GM23338 (cell line): ENCODE measurements around the gene RIPK1.

ENCODE experiments used
- CTCF ChIP-seq, 2 experiments: fragments of 200-600 bp in 1 of 2; sonication (generic) in 1 of 2; conservative IDR thresholded peaks; 2 replicates each; pipeline versions ENCODE4 v1.5.1 to v1.6.1; 2016 to 2017; ENCODE audit warnings: antibody characterized with exemption in 2 of 2, low read depth in 2 of 2, mild to moderate bottlenecking in 2 of 2, moderate library complexity in 1 of 2
- ETS1 ChIP-seq: IDR thresholded peaks from 2 replicates; pipeline ENCODE4 v1.6.1; 2016; ENCODE audit warnings: antibody characterized with exemption
- EZH2 ChIP-seq: fragments of 200-600 bp; sonication (generic); IDR thresholded peaks from one replicate; pipeline ENCODE4 v1.8.0; 2017; ENCODE audit warnings: antibody characterized with exemption, mild to moderate bottlenecking, low read depth; ENCODE audit not compliant: unreplicated experiment
- EZH2phosphoT487 ChIP-seq: fragments of 200-600 bp; sonication (generic); IDR thresholded peaks from one replicate; pipeline ENCODE4 v1.8.1; 2018; ENCODE audit warnings: antibody characterized with exemption; ENCODE audit not compliant: unreplicated experiment
- POLR2AphosphoS5 ChIP-seq: IDR thresholded peaks from 2 replicates; pipeline ENCODE4 v1.6.1; 2016; ENCODE audit warnings: antibody characterized with exemption, low read depth
- REST ChIP-seq: IDR thresholded peaks from one replicate; pipeline ENCODE4 v1.6.1; 2018; ENCODE audit warnings: antibody characterized with exemption; ENCODE audit not compliant: unreplicated experiment
- ZNF331 ChIP-seq: fragments of 250-450 bp; sonication (Bioruptor Pico); IDR thresholded peaks from 2 replicates; pipeline ENCODE4 v1.5.0; 2020; ENCODE audit warnings: low read depth, mild to moderate bottlenecking, moderate library complexity

- TF ChIP-seq POLR2AphosphoS5, result no peak
- TF ChIP-seq EZH2, result no peak
- TF ChIP-seq EZH2phosphoT487, result no peak
- TF ChIP-seq REST, result no peak
- TF ChIP-seq ETS1, result no peak
- TF ChIP-seq CTCF (conservative IDR thresholded peaks at IDR 0.05; ENCODE audit: low read depth in 2 of 2), result peak in 1 of 2 experiments; percentile 24; a peak in 2 of 4 replicates
- no peak for TF ChIP-seq ZNF331 (CRISPR knock-in tag)
Observed at GRCh38 chr6:3133515-3133914, 65.2 kb downstream of the RIPK1 start.
